Ascending aorta (tissue), 2 donors: ENCODE results near the gene TWIST1. TPM values are rescaled to one million over a fixed set of nuclear protein-coding genes. Genes with fewer than 3 reads are reported as not detected.
A peak's percentile ranks its signal among the peaks of the same experiment; 100 is the strongest.

ENCODE experiments used
- DNase-seq, 2 donors: peaks; one replicate each; pipeline ENCODE4 v3.0.0-alpha.2; 2019; ENCODE audit warnings: low spot score in 2 of 2
- H3K27ac ChIP-seq, 2 donors: fragments of 200-600 bp; sonication (generic); one replicate each; pipeline ENCODE4 v1.5.1; 2016 to 2017; ENCODE audit warnings: mild to moderate bottlenecking in 1 of 2
- H3K27me3 ChIP-seq: fragments of 200-600 bp; sonication (generic); one replicate; pipeline ENCODE4 v1.5.1; 2017
- H3K36me3 ChIP-seq, 2 donors: fragments of 200-600 bp; sonication (generic); one replicate each; pipeline ENCODE4 v1.5.1; 2016
- H3K4me1 ChIP-seq, 2 donors: fragments of 200-600 bp; sonication (generic); one replicate each; pipeline ENCODE4 v1.5.1; 2016 to 2017; ENCODE audit warnings: mild to moderate bottlenecking in 1 of 2
- H3K4me3 ChIP-seq, 2 donors: fragments of 200-600 bp; sonication (generic); one replicate each; pipeline ENCODE4 v1.5.1; 2016 to 2017; ENCODE audit warnings: mild to moderate bottlenecking in 1 of 2
- H3K9me3 ChIP-seq, 2 donors: fragments of 200-600 bp; sonication (generic); one replicate each; pipeline ENCODE4 v1.5.1; 2016
- intact Hi-C: fragments of 100-400 bp; cut with DNase I; formaldehyde crosslinking; loops from one replicate; pipeline ENCODE4 v1.15.1; 2023
- total RNA-seq: library from RNA; depleted of rRNA; stranded (reverse); fragments of >200 nt; gene quantifications from one replicate; pipeline ENCODE4 v1.1.0, GENCODE V29; 2016
- TF ChIP-seq, protein P1 (sequence below), 3 experiments: fragments of 200-600 bp in 2 of 3; fragments of 450-650 bp in 1 of 3; sonication (generic) in 2 of 3; IDR thresholded peaks; one replicate each; pipeline ENCODE4 v1.5.1; 2016 to 2019; ENCODE audit warnings: antibody characterized with exemption in 3 of 3, mild to moderate bottlenecking in 1 of 3, moderate library complexity in 1 of 3

The TWIST1 gene
- total RNA-seq, 1 donor from 2014 or later, result 2.0 TPM

DNA sequence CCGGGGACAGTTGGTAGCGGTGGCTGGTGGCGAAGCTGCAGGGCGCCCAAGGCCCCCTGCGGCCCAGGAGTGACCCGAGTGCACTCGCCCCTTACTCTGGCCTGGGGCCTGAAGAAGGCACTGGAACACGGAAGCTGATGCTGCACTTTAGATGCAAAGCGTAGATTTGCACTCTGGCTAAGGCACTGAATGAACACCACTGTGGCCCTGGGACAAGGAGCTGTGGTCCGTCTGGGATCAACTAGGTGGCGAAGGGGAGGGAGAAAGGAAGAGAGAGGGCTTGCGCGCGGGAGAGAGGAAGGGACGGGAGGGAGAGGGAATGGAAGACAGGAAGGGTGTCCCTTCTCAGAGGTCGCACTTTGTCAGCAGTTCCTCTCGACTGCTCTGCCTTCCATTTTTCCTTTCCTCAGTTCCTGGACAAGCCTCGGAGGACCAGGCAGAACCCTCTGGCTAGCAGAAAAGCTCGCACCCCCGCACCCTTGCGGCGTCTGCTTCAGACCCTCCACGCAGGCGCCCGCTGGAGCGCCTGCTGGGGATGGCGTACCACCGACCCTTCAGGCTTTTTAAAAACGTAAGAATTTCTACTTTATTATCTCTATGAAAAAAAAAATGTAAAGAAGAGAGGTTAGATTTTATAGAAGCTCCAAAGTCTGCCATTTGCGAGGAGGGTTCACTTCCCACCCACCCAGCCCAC is 26.6 kb upstream of the TWIST1 start:
- no peaks in the 10 kb centered on the region for H3K9me3 ChIP-seq
- H3K36me3 ChIP-seq, result no peaks in the 10 kb centered on the region
- H3K4me3 ChIP-seq, result peak overlapping the region; percentile 29 to 61
- intact Hi-C loops, result no loop called here
- TF ChIP-seq, protein P1, sequence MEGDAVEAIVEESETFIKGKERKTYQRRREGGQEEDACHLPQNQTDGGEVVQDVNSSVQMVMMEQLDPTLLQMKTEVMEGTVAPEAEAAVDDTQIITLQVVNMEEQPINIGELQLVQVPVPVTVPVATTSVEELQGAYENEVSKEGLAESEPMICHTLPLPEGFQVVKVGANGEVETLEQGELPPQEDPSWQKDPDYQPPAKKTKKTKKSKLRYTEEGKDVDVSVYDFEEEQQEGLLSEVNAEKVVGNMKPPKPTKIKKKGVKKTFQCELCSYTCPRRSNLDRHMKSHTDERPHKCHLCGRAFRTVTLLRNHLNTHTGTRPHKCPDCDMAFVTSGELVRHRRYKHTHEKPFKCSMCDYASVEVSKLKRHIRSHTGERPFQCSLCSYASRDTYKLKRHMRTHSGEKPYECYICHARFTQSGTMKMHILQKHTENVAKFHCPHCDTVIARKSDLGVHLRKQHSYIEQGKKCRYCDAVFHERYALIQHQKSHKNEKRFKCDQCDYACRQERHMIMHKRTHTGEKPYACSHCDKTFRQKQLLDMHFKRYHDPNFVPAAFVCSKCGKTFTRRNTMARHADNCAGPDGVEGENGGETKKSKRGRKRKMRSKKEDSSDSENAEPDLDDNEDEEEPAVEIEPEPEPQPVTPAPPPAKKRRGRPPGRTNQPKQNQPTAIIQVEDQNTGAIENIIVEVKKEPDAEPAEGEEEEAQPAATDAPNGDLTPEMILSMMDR (IDR thresholded peaks at IDR 0.05), result no peak
- H3K4me1 ChIP-seq, result peaks cover 3 to 6% of the 10 kb centered on the region in 2 donors
- no peak for DNase-seq
- no peak overlapping the region for H3K27ac ChIP-seq
- H3K27me3 ChIP-seq, result no peaks in the 10 kb centered on the region

DNA sequence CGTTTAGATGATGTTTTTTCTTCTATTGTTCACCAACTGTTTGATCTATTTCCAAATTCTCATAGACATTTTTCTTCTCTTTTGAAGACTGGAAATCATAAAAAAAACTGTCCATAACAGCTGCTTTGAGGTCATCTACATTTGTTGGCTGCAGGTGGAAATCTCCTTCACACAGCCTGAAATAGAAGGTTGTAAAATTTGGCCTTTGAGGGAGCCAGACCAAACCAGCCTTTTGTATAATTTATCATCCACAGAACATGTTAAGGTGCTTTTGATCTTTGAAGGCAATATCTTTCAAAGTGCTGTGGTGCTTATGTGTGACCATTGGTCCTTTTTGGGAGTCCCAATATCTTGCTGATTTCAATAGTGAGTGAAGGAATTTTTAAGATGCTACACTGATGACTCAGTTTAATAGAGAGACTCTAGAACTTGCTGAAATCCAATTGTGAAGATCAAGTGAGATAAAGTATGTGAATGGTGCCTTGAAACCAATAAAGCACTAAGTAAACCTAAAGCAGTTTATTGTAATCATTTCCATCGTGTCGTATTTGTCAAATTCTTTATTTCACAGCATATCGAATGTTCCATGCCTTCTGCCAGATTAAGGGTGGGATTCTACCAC is 22.4 kb upstream of the TWIST1 start:
- Histone ChIP-seq H3K27ac (no peak overlapping the region), H3K4me3 (no peak overlapping the region), H3K27me3 (no peaks in the 10 kb centered on the region), H3K4me1 (peaks cover 0 to 3% of the 10 kb centered on the region in 2 donors), H3K36me3 (no peaks in the 10 kb centered on the region), H3K9me3 (no peaks in the 10 kb centered on the region)
- TF ChIP-seq, protein P1 (IDR thresholded peaks at IDR 0.05), result no peak
- no peak for DNase-seq
- intact Hi-C loops, result no loop called here

DNA sequence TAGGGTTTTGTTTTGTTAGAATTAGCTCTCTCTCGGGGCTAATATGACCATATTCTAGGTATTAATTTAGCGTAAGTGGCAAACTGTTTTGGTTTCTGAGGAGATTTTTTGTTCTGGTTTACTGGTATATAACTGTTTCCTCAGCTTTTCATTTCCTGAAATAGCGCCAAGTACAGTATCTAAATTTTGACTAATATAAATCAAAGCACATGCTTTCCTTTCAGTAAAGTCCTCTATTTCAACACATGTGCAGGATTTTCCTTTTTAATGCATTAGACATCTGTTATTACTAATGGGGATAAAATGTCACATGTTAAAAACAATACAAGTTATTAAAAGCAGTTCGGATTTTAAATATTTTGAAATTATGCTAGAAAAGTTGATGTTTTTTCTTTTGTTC is 16.4 kb upstream of the TWIST1 start:
- no peak overlapping the region for H3K27ac ChIP-seq
- H3K27me3 ChIP-seq, result no peaks in the 10 kb centered on the region
- no peaks in the 10 kb centered on the region for H3K36me3 ChIP-seq
- no peak overlapping the region for H3K4me3 ChIP-seq
- intact Hi-C loops, result no loop called here
- DNase-seq, result no peak
- H3K4me1 ChIP-seq, result no peaks in the 10 kb centered on the region
- TF ChIP-seq, protein P1 (IDR thresholded peaks at IDR 0.05), result no peak
- no peaks in the 10 kb centered on the region for H3K9me3 ChIP-seq

DNA sequence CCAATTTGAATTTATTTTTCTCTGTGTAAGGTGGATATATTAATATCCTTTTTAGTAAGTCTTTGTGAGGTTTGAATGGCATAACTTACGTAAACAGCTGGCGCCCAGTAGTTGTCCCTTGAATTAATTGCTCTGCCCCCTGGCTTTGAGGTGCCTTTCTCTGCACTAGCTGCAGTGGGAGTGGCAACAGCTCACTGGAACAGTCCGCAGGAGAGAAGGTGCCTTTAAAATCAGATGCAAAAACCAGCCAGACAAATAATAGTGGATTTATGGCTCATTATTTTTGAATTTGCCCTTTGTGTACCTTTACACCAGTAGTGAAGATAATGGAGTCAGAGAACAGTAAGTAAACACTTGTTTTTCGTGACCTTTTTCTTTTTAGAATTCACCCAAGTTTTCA is 16.0 kb upstream of the TWIST1 start:
- TF ChIP-seq, protein P1 (IDR thresholded peaks at IDR 0.05), result no peak
- Histone ChIP-seq H3K36me3 (no peaks in the 10 kb centered on the region), H3K9me3 (no peaks in the 10 kb centered on the region), H3K4me1 (no peaks in the 10 kb centered on the region), H3K27ac (no peak overlapping the region), H3K4me3 (no peak overlapping the region), H3K27me3 (no peaks in the 10 kb centered on the region)
- intact Hi-C loops, result no loop called here
- DNase-seq, result no peak

DNA sequence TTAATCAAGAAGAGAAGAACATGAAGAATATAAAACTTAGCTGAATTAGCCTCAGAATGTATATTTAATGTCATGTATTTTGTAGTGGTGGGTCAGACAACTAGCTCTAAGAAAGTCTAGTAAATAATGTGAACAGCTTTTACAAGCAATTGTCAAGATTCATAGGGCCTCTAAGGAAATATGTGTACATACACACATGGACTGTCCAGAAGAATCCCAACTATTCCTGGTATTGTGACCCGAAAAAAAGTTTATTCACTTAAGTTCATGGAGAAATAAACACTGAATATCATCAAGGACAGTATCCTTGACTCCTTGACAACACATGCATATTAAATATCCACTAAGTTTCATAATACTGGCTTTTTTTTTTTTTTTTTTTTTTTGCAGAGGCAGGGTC is 11.4 kb upstream of the TWIST1 start:
- Histone ChIP-seq H3K27ac (no peak overlapping the region), H3K9me3 (no peaks in the 10 kb centered on the region), H3K36me3 (no peaks in the 10 kb centered on the region), H3K27me3 (no peaks in the 10 kb centered on the region), H3K4me3 (no peak overlapping the region), H3K4me1 (no peaks in the 10 kb centered on the region)
- TF ChIP-seq, protein P1 (IDR thresholded peaks at IDR 0.05), result no peak
- intact Hi-C loops, result no loop called here
- no peak for DNase-seq
